GM18520 (cell line): ENCODE results near the gene ELFN1.

Experiments
- ATAC-seq: cut with Tn5 transposase; IDR thresholded peaks from one replicate; pipeline ENCODE4 v1.9.1; 2021; ENCODE audit not compliant: unreplicated experiment

The ELFN1 gene

DNA sequence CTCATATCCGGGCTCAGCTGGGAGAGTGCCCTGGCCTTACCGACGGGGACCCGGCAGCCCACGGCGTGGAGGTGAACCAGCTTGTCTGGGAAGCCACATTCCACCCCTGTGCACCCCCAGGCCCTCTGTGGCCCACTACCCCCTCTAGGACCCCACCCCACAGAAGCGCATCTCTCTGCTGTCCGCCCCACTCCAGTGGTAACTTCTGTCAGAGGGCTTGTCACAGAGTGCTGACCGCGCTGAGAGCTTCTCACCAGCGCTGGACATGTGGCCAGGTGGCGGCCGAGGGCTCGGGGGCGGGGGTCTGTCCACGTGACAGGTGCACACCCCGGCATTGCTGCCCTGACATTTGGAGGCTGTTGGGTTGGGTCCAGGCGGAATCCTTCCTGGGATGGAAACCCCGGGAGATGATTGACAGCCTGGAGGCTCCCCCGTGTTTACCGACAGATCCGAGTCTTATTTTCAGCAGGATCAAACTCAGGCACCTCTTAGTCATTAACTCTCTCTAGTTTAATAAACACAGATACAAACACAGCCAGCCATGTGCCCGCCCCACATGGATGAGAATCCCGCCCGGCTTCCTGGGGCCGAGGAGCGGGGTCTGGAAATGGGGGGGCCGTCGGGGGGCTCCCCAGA is 5.1 kb downstream of the ELFN1 start:
- no peak for ATAC-seq

DNA sequence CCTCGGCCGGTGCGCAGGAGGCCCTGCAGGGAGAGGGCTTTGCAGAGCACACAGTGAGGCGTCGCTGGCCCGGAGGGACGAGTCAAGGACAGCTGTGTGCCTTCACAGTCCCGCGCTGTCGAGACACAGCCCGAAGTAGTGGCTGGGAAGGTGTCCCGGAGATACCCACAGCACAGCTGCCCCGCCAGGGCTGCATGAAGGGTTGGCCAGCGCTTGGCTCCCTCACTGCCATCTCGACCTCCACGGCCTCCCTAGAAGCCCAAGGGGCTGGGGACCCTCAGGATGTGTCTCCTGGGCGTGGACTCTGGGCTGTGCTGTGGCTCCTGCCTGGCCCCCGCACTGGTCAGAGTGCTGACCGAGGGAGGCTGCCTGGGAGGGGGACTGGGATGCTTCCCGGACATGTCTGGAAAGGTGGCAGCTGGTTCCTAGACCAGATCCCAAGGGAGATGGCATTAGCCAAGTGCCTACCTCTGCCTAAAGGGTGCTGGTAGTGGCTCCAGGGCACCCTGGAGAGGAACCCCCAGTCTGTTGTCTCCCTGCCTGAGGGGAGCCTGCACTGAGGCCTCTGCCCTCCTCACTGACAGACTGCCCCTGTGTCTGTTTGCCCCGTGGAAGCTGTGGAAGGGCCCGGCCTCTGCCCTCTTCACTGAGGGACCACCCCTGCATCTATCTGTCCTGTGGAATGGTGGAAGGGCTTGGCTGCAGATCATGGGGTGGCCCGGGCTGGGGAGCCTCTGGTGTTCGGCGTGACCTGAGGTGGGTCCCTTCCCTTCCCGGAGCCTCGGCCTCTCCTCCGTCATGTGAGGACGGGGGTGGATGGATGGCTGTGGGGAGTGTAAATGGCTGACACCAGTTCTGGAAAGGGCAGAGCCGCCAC is 5.8 kb downstream of the ELFN1 start:
- no peak for ATAC-seq

DNA sequence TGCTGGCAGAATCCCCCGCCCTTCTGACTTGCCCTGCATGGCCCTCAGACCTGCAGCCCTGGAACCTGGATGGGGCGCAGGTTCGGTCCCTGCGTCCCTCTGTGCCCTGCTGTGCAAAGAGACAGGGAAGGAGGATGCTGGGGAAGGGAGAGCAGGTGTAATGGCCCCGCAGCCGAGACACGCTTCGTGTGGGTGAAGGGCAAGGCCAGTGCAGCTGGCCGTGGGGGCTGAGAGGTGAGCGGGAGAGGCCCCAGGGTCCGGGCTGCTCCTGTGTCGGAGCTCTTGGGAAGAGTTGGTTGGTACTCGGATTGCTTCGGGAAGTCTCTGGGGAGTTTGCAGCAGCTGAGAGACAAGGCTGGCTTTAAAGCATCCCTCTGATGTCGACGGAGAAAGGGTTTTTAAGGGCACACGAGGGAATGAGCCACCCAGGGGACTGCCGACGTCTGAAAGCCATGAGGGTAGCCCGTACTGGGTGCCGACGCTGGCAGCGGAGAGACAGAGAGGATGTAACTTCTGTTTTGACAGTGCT is 6.5 kb downstream of the ELFN1 start:
- ATAC-seq, result no peak

DNA sequence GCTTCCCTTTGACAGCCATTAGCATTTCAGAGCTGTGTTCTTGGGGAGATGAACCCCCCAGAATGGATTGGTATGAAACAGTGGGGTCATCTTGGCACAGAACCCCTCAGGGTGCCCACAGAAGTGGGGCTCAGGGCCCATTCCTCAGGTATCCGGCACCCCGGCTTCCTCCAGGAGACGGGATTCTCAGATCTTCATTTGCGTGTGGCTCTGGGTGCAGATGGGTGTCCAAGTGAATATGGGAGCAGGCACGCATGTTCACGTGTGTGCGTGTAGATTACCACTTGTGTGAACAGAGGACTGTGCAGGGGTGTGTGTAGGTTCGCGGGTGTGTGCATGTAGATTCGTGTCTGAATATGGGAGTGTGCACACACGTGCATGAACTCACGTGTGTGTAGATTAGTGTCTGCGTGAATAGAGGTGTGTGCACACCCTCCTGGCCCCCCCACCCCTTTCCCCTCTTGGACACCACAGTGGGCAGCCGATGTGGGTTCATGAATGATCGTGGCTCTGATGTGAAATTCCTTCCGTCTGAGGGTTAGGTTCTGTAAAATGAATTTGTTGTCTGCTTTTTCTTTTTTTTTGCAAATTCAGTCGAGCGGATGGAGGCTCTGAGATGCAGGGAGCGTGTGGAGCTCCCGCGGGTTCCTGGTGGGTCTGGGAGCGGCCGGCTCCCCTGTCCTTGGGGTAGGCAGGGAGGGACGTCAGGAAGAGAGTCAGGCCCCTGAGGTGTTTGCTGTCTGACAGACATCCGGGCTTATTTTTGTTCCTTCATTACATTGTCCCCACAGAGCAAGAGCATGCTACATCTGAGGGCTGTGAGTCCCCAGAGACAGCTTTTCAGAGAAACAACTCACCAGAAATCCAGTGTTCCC is 7.4 kb downstream of the ELFN1 start:
- ATAC-seq, result no peak

DNA sequence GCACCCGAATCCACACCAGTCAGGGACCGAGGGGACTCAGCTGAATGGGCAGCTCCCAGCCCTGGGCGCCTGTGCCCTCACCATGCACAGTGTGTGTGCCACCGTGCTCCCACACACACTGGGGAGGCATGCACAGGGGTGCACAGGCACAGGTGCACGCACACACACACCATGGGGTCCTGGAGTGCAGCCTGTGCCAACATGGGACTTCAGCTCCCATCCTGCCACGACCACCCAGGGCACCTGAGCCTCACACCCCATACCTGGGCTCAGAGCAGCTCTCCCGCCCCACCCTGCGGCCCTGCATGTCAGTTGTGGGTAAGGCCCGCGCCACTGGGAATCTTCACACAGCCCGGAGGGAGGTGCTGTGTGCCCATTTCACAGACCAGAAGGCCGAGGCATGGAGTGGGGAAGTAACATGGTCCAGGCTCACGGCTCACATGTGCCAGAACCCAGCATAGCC is 8.0 kb downstream of the ELFN1 start:
- no peak for ATAC-seq

DNA sequence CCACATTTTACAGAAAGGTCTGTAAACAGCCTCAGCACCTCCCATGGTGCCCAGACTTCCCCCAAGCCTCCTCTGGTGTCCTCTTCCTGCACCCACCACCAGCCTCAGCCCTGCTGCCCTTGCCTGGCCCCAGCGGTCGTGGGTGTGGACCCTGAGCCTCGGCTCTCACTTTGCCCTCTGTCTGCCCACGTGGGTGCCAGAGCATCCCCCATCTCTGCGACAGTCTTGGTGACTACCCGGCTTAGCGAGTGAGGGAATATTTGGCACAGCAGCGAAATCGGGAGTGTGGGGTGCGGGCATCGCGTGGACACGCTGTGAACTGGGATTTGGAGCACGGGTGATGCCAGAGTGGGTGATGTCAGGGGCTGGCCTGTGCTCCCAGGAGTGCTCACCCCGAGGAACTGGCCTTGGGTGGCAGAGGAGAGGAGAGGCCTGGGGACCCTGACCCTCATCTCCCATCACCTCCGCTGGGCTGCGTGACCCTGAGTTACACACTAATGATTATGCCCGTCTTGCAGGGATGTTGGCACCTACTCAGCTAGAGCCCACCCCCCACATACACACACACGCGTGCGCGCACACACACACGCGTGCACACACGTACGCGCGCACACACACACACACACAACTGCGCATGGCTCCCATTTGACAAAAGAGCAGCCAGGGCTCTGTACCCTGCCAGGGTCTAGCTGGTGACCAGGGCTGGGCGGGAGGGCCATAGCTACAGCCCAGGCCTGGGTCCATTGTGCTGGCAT is 8.7 kb downstream of the ELFN1 start:
- ATAC-seq, result no peak

DNA sequence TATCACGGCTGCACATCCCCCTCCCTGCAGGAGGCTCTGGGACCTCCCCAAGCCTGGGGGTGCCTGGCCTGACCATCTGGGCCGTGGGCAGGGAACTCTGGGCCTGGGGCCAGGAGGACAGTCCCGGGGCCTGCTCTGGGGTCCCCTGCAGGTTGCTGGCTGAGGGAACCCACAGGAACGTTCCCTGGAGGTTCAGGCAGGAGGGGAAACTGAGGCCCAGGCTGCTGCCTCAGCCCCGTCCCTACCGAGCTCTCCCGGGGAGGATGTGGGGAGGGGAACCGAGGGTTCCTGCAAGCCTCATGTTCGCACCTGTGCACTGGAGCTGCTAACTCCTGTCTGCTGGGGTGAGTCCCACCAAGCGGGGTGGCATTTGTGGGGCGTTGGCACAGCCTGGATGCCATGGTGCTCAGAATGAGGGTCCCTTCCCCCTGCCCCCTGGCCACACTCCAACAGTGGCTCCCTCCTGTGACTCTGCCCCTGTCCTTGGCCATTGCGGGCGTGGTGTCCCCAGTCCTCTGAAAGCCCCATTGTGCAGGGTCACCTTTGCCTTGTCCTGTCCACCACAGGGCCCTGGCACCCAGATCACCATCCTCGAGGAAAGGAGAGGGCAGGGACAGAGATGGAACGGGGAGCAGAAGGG is 9.4 kb downstream of the ELFN1 start:
- ATAC-seq, result no peak

DNA sequence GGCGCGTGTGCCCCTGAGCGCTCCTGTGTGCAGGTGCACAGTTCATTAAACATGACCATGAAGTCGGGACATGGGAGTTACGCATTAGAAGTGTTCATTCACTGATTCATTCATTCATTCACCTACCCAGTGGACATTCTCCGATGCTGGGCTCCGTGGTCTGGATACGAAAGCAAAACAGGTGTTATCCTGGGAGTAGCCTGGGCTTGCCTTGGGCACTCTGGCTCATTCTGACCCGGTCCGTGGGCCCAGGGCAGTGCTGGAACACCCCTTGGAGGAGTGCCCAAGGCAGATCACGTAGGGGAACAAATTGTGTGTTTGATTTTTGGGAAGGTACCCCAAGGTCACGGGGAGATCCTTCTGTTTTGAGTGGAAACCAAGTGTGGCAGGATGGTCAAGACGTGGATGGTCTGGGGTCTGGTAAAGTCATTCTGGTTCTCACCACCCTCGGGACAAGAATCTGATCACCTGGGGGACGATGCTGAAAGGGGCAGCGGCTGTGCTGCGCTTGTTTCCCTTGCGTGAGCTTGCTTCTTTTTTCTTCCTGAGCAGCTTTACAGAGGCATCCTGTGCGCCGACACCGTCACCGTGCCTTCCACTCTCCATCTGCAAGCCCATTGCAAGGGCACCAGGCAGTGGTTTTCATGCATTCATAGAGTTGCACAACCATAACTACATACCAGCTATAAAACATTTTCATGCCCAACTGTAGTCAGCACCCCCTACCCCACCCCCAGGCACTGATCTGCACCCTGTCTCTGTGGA is 10.1 kb downstream of the ELFN1 start:
- no peak for ATAC-seq

DNA sequence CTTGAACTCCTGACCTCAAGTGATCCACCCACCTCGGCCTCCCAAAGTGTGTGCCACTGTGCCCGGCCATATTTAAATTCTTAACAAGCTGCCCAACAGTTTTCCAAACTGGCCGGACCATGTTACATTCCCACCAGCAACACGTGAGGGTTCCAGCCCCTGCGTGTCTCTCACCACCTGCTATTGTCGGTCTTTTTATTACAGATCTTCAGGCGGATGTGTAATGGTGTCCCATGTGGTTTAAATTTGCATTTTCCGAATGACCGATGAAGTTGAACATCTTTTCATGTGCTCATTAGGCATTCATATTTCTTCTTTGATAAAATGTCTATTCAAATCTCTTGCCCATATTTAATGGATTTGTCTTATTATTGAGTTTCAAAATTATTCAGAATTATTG is 11.5 kb downstream of the ELFN1 start:
- no peak for ATAC-seq

DNA sequence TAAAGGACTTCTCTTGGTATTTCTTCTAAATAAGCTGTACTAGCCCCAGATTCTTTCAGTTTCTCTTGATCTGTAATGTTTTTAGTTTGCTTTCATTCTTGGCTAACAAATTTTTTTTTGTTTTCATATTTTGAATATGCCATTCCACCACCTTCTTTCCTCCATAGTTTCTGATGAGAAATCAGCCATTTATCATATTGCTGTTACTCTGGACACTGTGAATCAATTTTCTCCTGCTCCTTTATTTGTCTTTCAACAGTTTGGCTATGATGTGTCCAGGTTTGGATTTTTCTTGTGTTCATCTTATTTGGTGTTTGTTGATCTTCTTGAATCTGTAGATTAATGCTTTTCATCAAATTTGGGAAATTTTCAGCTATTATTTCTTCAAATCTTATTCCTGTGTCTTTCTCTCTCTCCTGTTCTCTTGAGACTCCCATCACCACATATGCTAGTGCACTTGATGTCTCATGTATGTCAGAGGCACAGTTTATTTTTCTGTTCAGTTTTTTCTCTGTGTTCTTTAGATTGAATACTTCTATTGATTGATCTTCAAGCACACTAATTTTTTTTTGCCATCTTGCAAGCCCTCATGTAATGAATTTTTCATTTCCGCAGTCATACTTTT is 15.0 kb downstream of the ELFN1 start:
- ATAC-seq, result no peak

DNA sequence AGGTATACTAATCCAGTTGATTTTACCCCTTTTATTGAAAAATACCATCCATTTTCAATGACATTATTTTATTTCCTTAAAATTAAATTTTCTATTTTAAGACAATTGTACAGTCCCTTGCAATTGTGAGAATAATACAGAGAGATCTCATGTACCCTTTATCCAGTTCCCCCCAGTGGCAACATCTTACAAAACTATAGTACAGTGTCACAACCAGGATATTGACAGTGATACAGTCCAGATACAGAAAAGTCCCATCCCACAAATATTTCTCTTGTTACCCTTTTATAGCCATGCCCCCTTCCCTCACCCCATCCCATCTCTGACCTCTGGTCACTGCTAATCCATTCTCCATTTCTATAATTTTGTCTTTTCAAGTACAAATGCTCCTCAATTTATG is 18.5 kb downstream of the ELFN1 start:
- ATAC-seq, result no peak

DNA sequence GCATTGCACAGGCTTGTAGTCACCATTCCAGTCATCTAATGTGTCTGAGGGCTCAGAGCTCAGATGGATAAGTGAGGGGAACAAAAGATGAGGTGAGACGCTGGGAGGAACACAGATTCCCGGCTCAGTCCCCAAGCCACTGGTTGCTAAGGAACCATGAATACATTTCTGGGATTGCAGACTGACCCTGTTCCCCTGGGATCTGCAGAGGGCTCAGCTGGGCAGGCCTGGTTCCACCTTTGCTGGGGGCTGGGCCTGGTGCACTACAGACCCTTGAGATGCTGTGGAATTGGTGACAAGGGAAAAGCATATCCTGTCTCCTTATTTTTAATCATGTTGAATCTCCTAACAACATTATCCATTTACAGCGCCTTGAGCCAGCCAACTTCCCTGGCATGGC is 19.2 kb downstream of the ELFN1 start:
- no peak for ATAC-seq

DNA sequence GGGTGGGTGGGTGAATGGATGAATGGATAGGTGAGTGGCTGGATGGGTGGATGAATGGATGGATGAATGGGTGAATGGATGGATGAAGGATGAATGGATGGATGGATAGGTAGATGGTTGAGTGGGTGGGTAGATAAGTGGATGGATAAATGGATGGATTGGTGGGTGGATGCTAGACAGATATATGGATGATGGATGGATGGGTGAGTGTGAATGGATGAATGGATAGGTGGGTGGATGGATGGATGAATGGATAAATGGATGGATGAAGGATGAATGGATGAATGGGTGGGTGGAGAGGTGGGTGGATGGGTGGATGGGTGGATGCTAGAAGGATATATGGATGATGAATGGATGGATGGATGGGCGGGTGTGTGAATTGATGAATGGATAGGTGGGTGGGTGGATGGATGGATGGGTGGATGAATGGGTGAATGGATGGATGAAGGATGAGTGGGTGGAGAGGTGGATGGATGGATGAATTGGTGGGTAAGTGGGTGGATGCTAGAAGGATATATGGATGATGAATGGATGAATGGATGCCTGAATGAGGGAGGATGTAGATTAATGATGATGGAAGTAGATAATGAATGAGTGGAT is 20.4 kb downstream of the ELFN1 start:
- no peak for ATAC-seq

DNA sequence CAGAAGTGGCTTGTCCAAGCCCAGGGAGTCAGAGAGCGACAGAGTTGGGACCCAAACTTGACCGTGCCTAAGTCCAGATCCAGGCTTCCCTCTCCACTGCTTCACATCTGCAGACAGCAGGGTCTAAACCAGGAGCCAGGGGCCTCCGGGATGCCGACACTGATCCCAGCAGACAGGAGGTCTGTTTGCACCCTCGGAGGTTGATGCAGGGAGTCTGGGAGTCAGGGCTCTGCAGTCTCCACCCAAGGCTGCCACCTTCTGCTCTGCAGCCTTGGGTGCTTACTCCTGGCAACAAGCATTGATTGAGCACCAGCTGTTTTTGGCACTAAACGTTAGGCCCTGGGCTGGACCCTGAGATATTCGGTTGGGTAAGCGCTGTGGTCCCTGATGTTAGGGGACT is 21.0 kb downstream of the ELFN1 start:
- no peak for ATAC-seq

DNA sequence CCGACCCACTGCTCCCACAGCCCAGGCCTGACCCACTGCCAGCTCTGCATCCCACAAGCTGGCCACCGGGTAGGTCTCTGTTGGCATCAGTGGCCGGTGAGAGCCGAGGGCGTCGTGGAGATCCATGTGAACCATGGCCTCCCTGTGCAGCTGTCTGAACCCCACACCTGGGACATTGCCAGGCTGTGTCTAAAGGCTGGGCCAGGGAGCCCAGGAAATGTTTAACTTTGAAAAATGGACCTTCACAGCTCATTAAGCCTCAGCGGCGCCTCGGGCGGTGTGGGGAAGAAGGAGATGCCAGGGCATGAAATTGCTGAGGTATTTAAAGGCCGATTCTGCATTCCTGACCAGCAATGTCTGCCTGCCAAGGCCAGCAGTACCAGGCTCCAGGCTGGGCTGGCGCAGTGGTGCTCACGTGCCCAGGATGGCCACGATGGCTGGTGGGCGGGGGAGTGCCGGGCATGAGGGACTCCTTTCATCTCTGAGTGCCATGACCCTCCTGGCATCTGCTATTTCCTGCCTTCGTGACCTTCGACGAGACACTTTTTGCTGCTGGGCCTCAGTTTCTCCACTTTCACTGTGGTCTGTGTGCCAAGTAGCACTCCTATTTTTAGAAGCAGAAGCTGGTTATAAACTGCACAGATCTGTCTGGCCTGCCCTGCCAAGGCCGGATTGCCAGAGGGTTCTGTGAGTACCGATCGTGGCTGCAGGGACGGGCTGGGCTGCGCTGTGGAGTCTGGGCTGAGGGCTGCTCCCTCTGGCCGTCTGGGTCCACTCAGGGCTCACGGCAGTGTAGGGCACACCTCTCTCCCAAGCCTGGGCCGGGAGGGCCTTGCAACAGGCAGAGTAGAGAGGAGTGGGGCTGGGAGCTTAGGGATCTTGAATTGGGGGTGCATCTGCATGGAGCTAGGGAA is 21.8 kb downstream of the ELFN1 start:
- no peak for ATAC-seq

DNA sequence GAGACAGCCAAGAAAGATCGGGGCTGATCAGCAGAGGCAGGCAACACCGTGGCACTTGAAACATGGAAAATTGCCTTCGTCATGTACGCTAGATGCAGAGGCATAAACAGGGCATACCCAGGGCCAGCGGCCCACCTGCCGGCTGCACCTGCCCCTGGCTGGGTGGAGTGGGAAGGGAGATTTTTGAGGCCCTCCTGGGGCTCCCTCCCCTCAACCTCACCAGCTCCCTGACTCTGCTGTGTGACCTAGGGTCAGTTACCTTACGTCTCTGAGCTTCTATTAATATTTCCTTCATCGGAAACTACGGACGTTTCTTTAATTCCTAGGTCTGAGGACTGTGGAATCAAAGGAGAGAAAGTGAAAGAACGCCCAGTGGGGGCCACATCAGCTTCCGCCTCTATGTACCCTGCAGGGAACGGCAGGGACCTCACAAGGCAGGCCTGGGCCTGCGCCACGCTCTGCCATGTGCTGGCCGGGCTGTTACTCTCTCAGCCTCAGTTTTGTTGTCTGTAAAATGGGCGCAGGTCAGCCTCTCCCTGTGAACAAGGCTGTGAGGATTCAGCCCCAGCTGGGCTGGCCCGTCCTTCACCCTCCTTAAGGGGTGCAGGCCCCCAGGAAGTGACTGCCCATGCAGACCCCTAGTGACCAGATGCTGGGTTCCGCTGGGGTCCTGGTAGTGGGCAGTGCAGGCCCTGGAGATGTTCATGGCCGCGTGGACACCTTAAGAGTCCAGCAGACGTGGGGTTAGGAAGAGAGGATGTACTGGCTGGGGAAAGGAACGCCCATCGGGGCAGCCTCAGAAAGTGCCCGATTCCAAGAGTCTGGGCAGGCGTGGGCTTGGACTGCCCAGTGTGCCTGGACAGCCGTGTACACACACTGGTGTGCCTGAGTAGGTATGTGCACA is 22.7 kb downstream of the ELFN1 start:
- ATAC-seq, result no peak
